H1 (cell line): ENCODE measurements around the gene MYO15A. TPM values are rescaled to one million over a fixed set of nuclear protein-coding genes. Genes with fewer than 3 reads are reported as not detected.

ENCODE experiments used
- CHD1 ChIP-seq: IDR thresholded peaks from 2 replicates; pipeline ENCODE4 v1.6.1; 2012; ENCODE audit warnings: low read depth, low read length, improper control_type of control experiment
- NANOG ChIP-seq: IDR thresholded peaks from 2 replicates; pipeline ENCODE4 v1.6.1; 2011; ENCODE audit warnings: low read length, low read depth, mild to moderate bottlenecking, inconsistent platforms; ENCODE audit not compliant: insufficient read depth, poor library complexity, severe bottlenecking
- polyA plus RNA-seq, 7 experiments: library from polyadenylated mRNA; depleted of rRNA in 3 of 7; stranded (reverse) in 5 of 7; unstranded in 2 of 7; fragments of >200 nt in 5 of 7; fragments of 200-250 nt in 2 of 7; gene quantifications; 1 replicate in 5 of 7; 2 replicates in 1 of 7; 4 replicates in 1 of 7; pipeline versions ENCODE4 v1.2.1 to v1.2.3, GENCODE V29; 2011 to 2013; ENCODE audit warnings: missing spikeins in 2 of 7, mixed read lengths in 2 of 7
- total RNA-seq: library from RNA; stranded (reverse); fragmentation: NEBNext Ultra II Directional; extraction: Animal tissue kit (Norgen Biotek cat#: 25700); gene quantifications from 2 replicates; pipeline ENCODE4 v1.2.1, GENCODE V29; 2021

The MYO15A gene
- total and polyA plus RNA-seq, 2 of the 8 experiments (the other 6 are each of a cell fraction or from before 2014, with no cell fraction given): 1.6 to 4.2 TPM

DNA sequence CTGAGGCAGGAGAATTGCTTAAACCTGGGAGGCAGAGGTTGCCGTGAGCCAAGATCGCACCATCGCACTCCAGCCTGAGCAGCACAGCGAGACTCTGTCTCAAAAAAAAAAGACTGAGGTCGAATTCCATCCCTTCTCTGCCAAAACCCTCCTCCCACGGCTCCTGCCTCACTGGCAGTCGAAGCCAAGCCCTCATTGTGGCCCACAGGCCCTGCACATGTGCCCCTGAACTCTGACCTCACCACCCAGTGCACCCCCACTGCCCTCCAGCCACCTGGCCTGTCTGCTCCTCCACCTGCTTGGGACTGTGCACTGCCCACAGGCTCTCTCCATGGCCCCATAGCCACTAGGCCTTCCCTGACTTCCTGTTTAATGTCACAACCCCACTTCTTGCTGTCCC is 7.0 kb downstream of the MYO15A start (continued):
- TF ChIP-seq NANOG (no peak), CHD1 (no peak)
